OCI-LY3 (cell line): ENCODE results near the gene ACCSL.

ENCODE experiments used
- H2AFZ ChIP-seq: fragments of 200-600, 300-600 bp; shearing (Covaris generic); 2 replicates; pipeline ENCODE4 v1.6.0; 2014; ENCODE audit warnings: antibody characterized with exemption, low read depth, low read length
- H3K27ac ChIP-seq: fragments of 200-600, 300-600 bp; sonication (generic); 2 replicates; pipeline ENCODE4 v1.5.1; 2014; ENCODE audit warnings: mild to moderate bottlenecking, low read length, moderate library complexity, mixed read lengths
- H3K27me3 ChIP-seq: fragments of 200-600, 300-600 bp; sonication (generic); 2 replicates; pipeline ENCODE4 v1.6.1; 2014; ENCODE audit warnings: low read depth, low read length, mixed read lengths
- H3K36me3 ChIP-seq: fragments of 200-600, 300-600 bp; sonication (generic); replicated peaks from 2 replicates; pipeline ENCODE3; 2014; ENCODE audit warnings: low read depth, low read length, mixed read lengths
- H3K4me1 ChIP-seq: fragments of 300-600, 200-600 bp; sonication (generic); 2 replicates; pipeline ENCODE4 v1.6.1; 2014; ENCODE audit warnings: low read length, mixed read lengths
- H3K4me2 ChIP-seq: fragments of 200-600, 300-600 bp; sonication (generic); 2 replicates; pipeline ENCODE4 v1.6.1; 2014; ENCODE audit warnings: low read length, mixed read lengths
- H3K4me3 ChIP-seq: fragments of 300-600, 200-600 bp; sonication (generic); 2 replicates; pipeline ENCODE4 v1.5.1; 2014; ENCODE audit warnings: antibody characterized with exemption, mild to moderate bottlenecking, low read length, moderate library complexity
- H3K79me2 ChIP-seq: fragments of 300-600, 200-600 bp; shearing (Covaris generic); 2 replicates; pipeline ENCODE4 v1.6.1; 2014; ENCODE audit warnings: mild to moderate bottlenecking, low read length, mixed read lengths
- H3K9ac ChIP-seq: fragments of 300-600, 200-600 bp; shearing (Covaris generic); 2 replicates; pipeline ENCODE4 v1.6.0; 2014; ENCODE audit warnings: mild to moderate bottlenecking, low read length, moderate library complexity
- H3K9me3 ChIP-seq: fragments of 200-600, 300-600 bp; shearing (Covaris generic); 2 replicates; pipeline ENCODE4 v1.6.1; 2014; ENCODE audit warnings: low read length, mixed read lengths; ENCODE audit not compliant: insufficient read depth
- H4K20me1 ChIP-seq: fragments of 200-600, 300-600 bp; sonication (generic); 2 replicates; pipeline ENCODE4 v1.6.1; 2016; ENCODE audit warnings: low read length, mixed read lengths; ENCODE audit not compliant: insufficient read depth
- EZH2phosphoT487 ChIP-seq: fragments of 200-600 bp; shearing (Covaris generic); IDR thresholded peaks from 2 replicates; pipeline ENCODE4 v1.6.1; 2018; ENCODE audit warnings: antibody characterized with exemption, mixed run types, low read depth
- TF ChIP-seq, protein P1 (sequence below): fragments of 200-600, 300-600 bp; sonication (generic); IDR thresholded peaks from 2 replicates; pipeline ENCODE4 v1.5.1; 2014; ENCODE audit warnings: antibody characterized with exemption, low read length, low read depth

ACCSL gene

DNA sequence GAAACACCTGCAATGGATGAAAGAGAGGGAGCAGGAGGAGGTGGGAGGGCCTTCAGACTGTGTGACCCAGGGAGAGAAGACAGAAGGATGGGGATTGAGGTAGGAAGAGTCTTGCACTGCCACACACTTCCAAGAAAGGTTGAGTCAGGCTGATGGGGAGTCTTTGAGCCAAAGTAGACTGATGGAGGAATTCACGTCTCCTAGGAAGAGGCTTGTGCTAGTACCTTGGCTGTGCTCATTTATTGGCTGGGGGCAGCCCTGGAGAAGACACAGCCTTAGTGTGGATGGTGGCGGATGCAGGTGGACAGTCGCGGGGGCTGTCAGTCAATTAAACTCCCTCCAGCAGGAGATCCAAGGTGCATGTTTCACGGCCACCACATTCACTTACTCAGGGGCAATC lies 16.2 kb upstream of the ACCSL start:
- TF ChIP-seq, protein P1, sequence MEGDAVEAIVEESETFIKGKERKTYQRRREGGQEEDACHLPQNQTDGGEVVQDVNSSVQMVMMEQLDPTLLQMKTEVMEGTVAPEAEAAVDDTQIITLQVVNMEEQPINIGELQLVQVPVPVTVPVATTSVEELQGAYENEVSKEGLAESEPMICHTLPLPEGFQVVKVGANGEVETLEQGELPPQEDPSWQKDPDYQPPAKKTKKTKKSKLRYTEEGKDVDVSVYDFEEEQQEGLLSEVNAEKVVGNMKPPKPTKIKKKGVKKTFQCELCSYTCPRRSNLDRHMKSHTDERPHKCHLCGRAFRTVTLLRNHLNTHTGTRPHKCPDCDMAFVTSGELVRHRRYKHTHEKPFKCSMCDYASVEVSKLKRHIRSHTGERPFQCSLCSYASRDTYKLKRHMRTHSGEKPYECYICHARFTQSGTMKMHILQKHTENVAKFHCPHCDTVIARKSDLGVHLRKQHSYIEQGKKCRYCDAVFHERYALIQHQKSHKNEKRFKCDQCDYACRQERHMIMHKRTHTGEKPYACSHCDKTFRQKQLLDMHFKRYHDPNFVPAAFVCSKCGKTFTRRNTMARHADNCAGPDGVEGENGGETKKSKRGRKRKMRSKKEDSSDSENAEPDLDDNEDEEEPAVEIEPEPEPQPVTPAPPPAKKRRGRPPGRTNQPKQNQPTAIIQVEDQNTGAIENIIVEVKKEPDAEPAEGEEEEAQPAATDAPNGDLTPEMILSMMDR, result no peak
- no peak for TF ChIP-seq EZH2phosphoT487
- no peaks in the 10 kb centered on the region for H4K20me1 ChIP-seq
- H2AFZ ChIP-seq, result no peak overlapping the region
- peaks cover 8% of the 10 kb centered on the region for H3K9me3 ChIP-seq
- H3K9ac ChIP-seq, result peak overlapping the region; percentile 72
- peak overlapping the region; percentile 97 for H3K27ac ChIP-seq
- H3K4me3 ChIP-seq, result no peak overlapping the region
- peak overlapping the region; percentile 50 for H3K4me2 ChIP-seq
- H3K79me2 ChIP-seq, result no peaks in the 10 kb centered on the region
- peaks cover 75% of the 10 kb centered on the region for H3K4me1 ChIP-seq
- no peaks in the 10 kb centered on the region for H3K27me3 ChIP-seq
- H3K36me3 ChIP-seq, result peaks cover 15% of the 10 kb centered on the region

DNA sequence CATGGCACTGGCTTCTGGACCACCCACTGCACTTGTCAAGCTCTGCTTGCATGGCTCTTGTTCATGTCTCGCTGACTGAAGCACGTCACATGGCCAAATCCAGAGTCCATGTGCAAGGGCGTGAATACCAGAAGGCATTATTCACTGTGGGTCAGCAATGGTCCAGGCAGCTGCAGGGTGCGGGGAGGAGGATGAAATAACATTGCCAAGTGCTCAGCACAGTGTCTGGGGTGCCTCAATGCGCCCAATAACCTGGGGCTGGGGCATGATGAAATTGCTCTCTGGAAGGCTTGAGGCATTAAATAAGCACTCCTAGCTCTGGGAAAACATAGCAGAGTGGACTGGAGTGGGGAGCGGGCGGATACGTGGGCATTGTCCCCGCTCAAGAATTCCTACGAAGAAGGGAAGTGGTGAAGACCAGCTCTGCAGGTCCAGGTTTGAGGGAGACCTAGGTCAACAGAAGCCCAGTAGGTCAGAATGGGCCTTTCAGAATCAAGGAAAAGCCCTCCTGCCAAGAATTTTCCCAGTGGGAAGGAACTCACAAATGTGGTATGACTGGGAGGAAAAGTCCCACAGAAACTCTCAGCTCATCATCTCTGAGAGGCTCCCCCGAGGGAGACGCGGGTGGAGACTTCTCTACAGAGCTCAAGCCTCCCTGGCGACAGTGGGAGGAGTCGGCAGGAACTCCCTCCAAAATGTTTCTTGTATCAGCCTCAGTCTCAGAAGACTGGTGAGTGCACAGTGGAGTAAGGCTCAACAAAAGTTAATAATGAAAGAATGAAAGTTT lies 15.3 kb upstream of the ACCSL start:
- no peaks in the 10 kb centered on the region for H4K20me1 ChIP-seq
- 0 out of 2 replicates have a peak overlapping the region, but pooled peaks have one; percentile 8 for H3K4me3 ChIP-seq
- TF ChIP-seq, protein P1, result no peak
- TF ChIP-seq EZH2phosphoT487, result no peak
- no peak overlapping the region for H2AFZ ChIP-seq
- 0 out of 2 replicates have a peak, but pooled peaks cover 4% of the 10 kb centered on the region for H3K9me3 ChIP-seq
- peak overlapping the region; percentile 97 for H3K27ac ChIP-seq
- peaks cover 83% of the 10 kb centered on the region for H3K4me1 ChIP-seq
- H3K79me2 ChIP-seq, result no peaks in the 10 kb centered on the region
- H3K9ac ChIP-seq, result peak overlapping the region; percentile 72
- H3K36me3 ChIP-seq, result peaks cover 8% of the 10 kb centered on the region
- peak overlapping the region; percentile 50 for H3K4me2 ChIP-seq
- no peaks in the 10 kb centered on the region for H3K27me3 ChIP-seq

DNA sequence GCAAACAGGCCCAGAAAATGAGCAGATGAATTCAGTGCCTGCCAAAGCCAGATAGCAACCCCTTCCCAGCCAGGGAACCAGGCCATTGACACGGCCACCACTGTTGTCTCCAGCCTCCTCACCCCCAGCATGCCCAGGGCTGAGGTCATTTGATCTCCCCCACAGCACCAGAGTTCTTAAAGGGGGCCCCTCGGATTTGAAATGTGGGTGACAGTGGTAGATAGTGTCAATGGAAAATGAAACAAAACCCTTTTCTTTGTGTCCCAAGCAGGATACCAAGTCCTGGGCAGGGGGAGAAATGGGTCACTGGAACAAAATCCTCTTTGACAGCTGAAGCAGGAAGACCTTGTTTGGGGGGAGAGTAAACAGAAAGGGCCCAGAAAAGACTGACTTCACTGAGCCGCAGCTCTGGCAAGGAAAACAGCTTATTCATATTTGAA lies 14.3 kb upstream of the ACCSL start:
- H3K27ac ChIP-seq, result peak overlapping the region; percentile 97
- H3K4me2 ChIP-seq, result 0 out of 2 replicates have a peak overlapping the region, but pooled peaks have one; percentile 50
- TF ChIP-seq EZH2phosphoT487, result no peak
- TF ChIP-seq, protein P1, result no peak
- H3K9me3 ChIP-seq, result 0 out of 2 replicates have a peak, but pooled peaks cover 4% of the 10 kb centered on the region
- peaks cover 84% of the 10 kb centered on the region for H3K4me1 ChIP-seq
- H3K27me3 ChIP-seq, result no peaks in the 10 kb centered on the region
- no peaks in the 10 kb centered on the region for H3K79me2 ChIP-seq
- H3K36me3 ChIP-seq, result peaks cover 7% of the 10 kb centered on the region
- H4K20me1 ChIP-seq, result no peaks in the 10 kb centered on the region
- no peak overlapping the region for H2AFZ ChIP-seq
- no peak overlapping the region for H3K4me3 ChIP-seq
- peak overlapping the region; percentile 72; the same call in 1 of the 2 replicates for H3K9ac ChIP-seq

DNA sequence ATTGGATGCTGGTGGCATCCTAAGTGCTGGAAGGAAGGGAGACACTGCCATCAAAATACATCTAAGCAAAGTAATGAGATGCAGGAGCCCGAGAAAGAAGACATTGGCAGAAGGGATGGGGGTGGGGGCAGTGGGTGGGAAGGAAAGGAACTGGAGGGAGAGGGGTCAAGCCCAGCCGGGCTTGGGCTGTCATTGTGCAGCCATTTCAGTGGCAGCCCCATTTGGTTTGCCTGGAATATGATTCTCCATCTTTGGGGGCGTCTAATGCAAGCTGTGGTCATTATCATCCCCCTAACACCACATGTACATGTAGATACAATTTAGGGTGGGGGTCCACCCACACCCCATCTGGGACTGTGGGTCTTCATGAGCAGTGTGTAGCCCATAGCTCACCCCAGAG lies 13.9 kb upstream of the ACCSL start:
- Histone ChIP-seq H3K27me3 (no peaks in the 10 kb centered on the region), H3K4me2 (no peak overlapping the region; the same call in 1 of the 2 replicates), H3K36me3 (peaks cover 7% of the 10 kb centered on the region), H2AFZ (no peak overlapping the region), H3K4me3 (no peak overlapping the region), H4K20me1 (no peaks in the 10 kb centered on the region), H3K9ac (peak overlapping the region; percentile 72; the same call in 1 of the 2 replicates), H3K9me3 (0 out of 2 replicates have a peak, but pooled peaks cover 4% of the 10 kb centered on the region), H3K79me2 (no peaks in the 10 kb centered on the region), H3K27ac (peak overlapping the region; percentile 97), H3K4me1 (peaks cover 84% of the 10 kb centered on the region)
- TF ChIP-seq, protein P1, result no peak
- TF ChIP-seq EZH2phosphoT487, result no peak
